HUES6 (cell line): ENCODE results near the gene PRKD2.
A peak's percentile ranks its signal among the peaks of the same experiment; 100 is the strongest.

Source experiments
- H3K27ac ChIP-seq: 2 replicates; pipeline ENCODE4 v1.7.0; 2013; ENCODE audit warnings: low read depth, mild to moderate bottlenecking, low read length, inconsistent platforms
- H3K27me3 ChIP-seq: 2 replicates; pipeline ENCODE4 v1.6.1; 2013; ENCODE audit warnings: low read length; ENCODE audit not compliant: control insufficient read depth, insufficient read depth
- H3K36me3 ChIP-seq: 2 replicates; pipeline ENCODE4 v1.6.1; 2013; ENCODE audit warnings: low read length; ENCODE audit not compliant: control insufficient read depth, insufficient read depth
- H3K4me1 ChIP-seq: 2 replicates; pipeline ENCODE4 v1.6.1; 2013; ENCODE audit warnings: low read length; ENCODE audit not compliant: control insufficient read depth, insufficient read depth
- H3K4me3 ChIP-seq: 2 replicates; pipeline ENCODE4 v1.5.1; 2013; ENCODE audit warnings: low read depth, low read length
- H3K9ac ChIP-seq: one replicate; pipeline ENCODE4 v1.6.1; 2013; ENCODE audit warnings: mild to moderate bottlenecking, low read length
- H3K9me3 ChIP-seq: 2 replicates; pipeline ENCODE4 v1.6.1; 2013; ENCODE audit warnings: low read depth, low read length; ENCODE audit not compliant: control insufficient read depth, insufficient read depth

PRKD2 gene

GRCh38 chr19:46678110-46678732 lies 38.7 kb downstream of the PRKD2 start:
- no peak overlapping the region for H3K9ac ChIP-seq
- H3K27ac ChIP-seq = no peak overlapping the region
- peaks cover 69% of the 10 kb centered on the region for H3K36me3 ChIP-seq
- H3K27me3 ChIP-seq = no peaks in the 10 kb centered on the region
- H3K4me3 ChIP-seq = no peak overlapping the region
- H3K4me1 ChIP-seq = peaks cover 7% of the 10 kb centered on the region
- no peaks in the 10 kb centered on the region for H3K9me3 ChIP-seq

GRCh38 chr19:46674416-46675178 lies 42.3 kb downstream of the PRKD2 start:
- Histone ChIP-seq H3K9me3 (no peaks in the 10 kb centered on the region), H3K4me3 (no peak overlapping the region), H3K36me3 (peaks cover 51% of the 10 kb centered on the region), H3K9ac (no peak overlapping the region), H3K4me1 (peaks cover 7% of the 10 kb centered on the region), H3K27ac (no peak overlapping the region), H3K27me3 (no peaks in the 10 kb centered on the region)

GRCh38 chr19:46670813-46671212 lies 46.1 kb downstream of the PRKD2 start:
- Histone ChIP-seq H3K9me3 (no peaks in the 10 kb centered on the region), H3K4me1 (no peaks in the 10 kb centered on the region), H3K36me3 (peaks cover 23% of the 10 kb centered on the region), H3K27ac (no peak overlapping the region), H3K27me3 (no peaks in the 10 kb centered on the region), H3K9ac (no peak overlapping the region), H3K4me3 (no peak overlapping the region)

GRCh38 chr19:46668662-46669061 lies 48.3 kb downstream of the PRKD2 start:
- Histone ChIP-seq H3K36me3 (peaks cover 8% of the 10 kb centered on the region), H3K27me3 (no peaks in the 10 kb centered on the region), H3K9ac (no peak overlapping the region), H3K4me3 (no peak overlapping the region), H3K4me1 (no peaks in the 10 kb centered on the region), H3K27ac (no peak overlapping the region), H3K9me3 (no peaks in the 10 kb centered on the region)

GRCh38 chr19:46665072-46665471 lies 51.8 kb downstream of the PRKD2 start:
- Histone ChIP-seq H3K36me3 (no peaks in the 10 kb centered on the region), H3K27me3 (peaks cover 4% of the 10 kb centered on the region; the same call in 1 of the 2 replicates), H3K4me1 (peaks cover 5% of the 10 kb centered on the region; the same call in 1 of the 2 replicates), H3K27ac (no peak overlapping the region), H3K9ac (no peak overlapping the region), H3K9me3 (no peaks in the 10 kb centered on the region), H3K4me3 (no peak overlapping the region)

- H3K4me1 ChIP-seq = peaks cover 15% of the 10 kb centered on the region
- H3K4me3 ChIP-seq = peak overlapping the region; percentile 48
- no peak overlapping the region for H3K27ac ChIP-seq
- no peaks in the 10 kb centered on the region for H3K36me3 ChIP-seq
- no peaks in the 10 kb centered on the region for H3K9me3 ChIP-seq
- H3K9ac ChIP-seq = no peak overlapping the region
- H3K27me3 ChIP-seq = peaks cover 22% of the 10 kb centered on the region; the same call in 1 of the 2 replicates
These were observed 55.0 kb downstream of the PRKD2 start for GRCh38 chr19:46661735-46662592.

GRCh38 chr19:46661020-46661731 lies 55.7 kb downstream of the PRKD2 start, which contains the start of gene DACT3:
Gene DACT3, minus strand, starts transcription at chr19:46661182. Its CDS starts 118 bp downstream, at chr19:46661064.
- Histone ChIP-seq H3K4me3 (peak within 1 kb of the TSS; percentile 49), H3K36me3 (no peaks in the 10 kb centered on the region), H3K9me3 (no peaks in the 10 kb centered on the region), H3K27me3 (peaks cover 22% of the 10 kb centered on the region; the same call in 1 of the 2 replicates), H3K27ac (no peak within 1 kb of the TSS; the same call in 1 of the 2 replicates), H3K9ac (peak within 1 kb of the TSS; percentile 61), H3K4me1 (peaks cover 15% of the 10 kb centered on the region)

- H3K27ac ChIP-seq = no peak overlapping the region; the same call in 1 of the 2 replicates
These were observed 56.3 kb downstream of the PRKD2 start for GRCh38 chr19:46660551-46661019.

GRCh38 chr19:46660008-46660517 lies 56.9 kb downstream of the PRKD2 start:
- Histone ChIP-seq H3K4me1 (peaks cover 16% of the 10 kb centered on the region), H3K9me3 (no peaks in the 10 kb centered on the region), H3K4me3 (peak overlapping the region; percentile 49), H3K9ac (peak overlapping the region; percentile 61), H3K36me3 (no peaks in the 10 kb centered on the region), H3K27me3 (peaks cover 22% of the 10 kb centered on the region; the same call in 1 of the 2 replicates), H3K27ac (no peak overlapping the region; the same call in 1 of the 2 replicates)

More at GRCh38 chr19:46660551-46661019, 56.3 kb downstream of the PRKD2 start:
- Histone ChIP-seq H3K36me3 (no peaks in the 10 kb centered on the region), H3K4me1 (peaks cover 15% of the 10 kb centered on the region), H3K9ac (peak overlapping the region; percentile 61), H3K9me3 (no peaks in the 10 kb centered on the region), H3K27me3 (peaks cover 22% of the 10 kb centered on the region; the same call in 1 of the 2 replicates), H3K4me3 (peak overlapping the region; percentile 49)
